Natural killer cell (primary cell): ENCODE data around the gene GRM8. TPM values are rescaled to one million over a fixed set of nuclear protein-coding genes. Genes with fewer than 3 reads are reported as not detected.
A peak's percentile ranks its signal among the peaks of the same experiment; 100 is the strongest.

Experiments used
- ATAC-seq, 3 donors: fragments of 150-1000 bp in 2 of 3; fragments of 200-7000 bp in 1 of 3; cut with Tn5 transposase; 1 replicate in 1 of 3; 2 replicates in 2 of 3; pipeline ENCODE4 v1.10.0; 2021; ENCODE audit warnings: mild to moderate bottlenecking in 2 of 3, moderate library complexity in 2 of 3
- DNase-seq, 2 donors: peaks; one replicate each; pipeline versions ENCODE4 v3.0.0 to v3.0.0-alpha.2; 2013 to 2021; ENCODE audit warnings: mixed read lengths in 1 of 2
- H3K27ac ChIP-seq: one replicate; pipeline ENCODE4 v1.5.1; 2013; ENCODE audit warnings: mild to moderate bottlenecking, low read length
- H3K27me3 ChIP-seq: one replicate; pipeline ENCODE4 v1.6.1; 2013; ENCODE audit warnings: low read length; ENCODE audit not compliant: control insufficient read depth, insufficient read depth
- H3K36me3 ChIP-seq: one replicate; pipeline ENCODE4 v1.6.1; 2013; ENCODE audit warnings: low read length; ENCODE audit not compliant: control insufficient read depth, insufficient read depth
- H3K4me1 ChIP-seq: one replicate; pipeline ENCODE4 v1.6.1; 2013; ENCODE audit warnings: low read length; ENCODE audit not compliant: control insufficient read depth, insufficient read depth
- H3K4me3 ChIP-seq: one replicate; pipeline ENCODE4 v1.5.1; 2013; ENCODE audit warnings: low read length
- H3K9me3 ChIP-seq: one replicate; pipeline ENCODE4 v1.6.1; 2013; ENCODE audit warnings: low read length; ENCODE audit not compliant: control insufficient read depth, insufficient read depth
- H3K27ac Mint-ChIP-seq, 2 donors: one replicate each; pipeline ENCODE4 v1.8.0; 2022; ENCODE audit warnings: mild to moderate bottlenecking in 2 of 2, mixed read lengths in 2 of 2, moderate library complexity in 1 of 2
- H3K27me3 Mint-ChIP-seq, 2 donors: one replicate each; pipeline ENCODE4 v1.8.0; 2022; ENCODE audit warnings: low read depth in 2 of 2, mixed read lengths in 2 of 2
- H3K36me3 Mint-ChIP-seq: one replicate; pipeline ENCODE4 v1.8.0; 2022; ENCODE audit warnings: mixed read lengths
- H3K4me1 Mint-ChIP-seq, 2 donors: one replicate each; pipeline ENCODE4 v1.8.0; 2022; ENCODE audit warnings: mixed read lengths in 2 of 2
- H3K4me3 Mint-ChIP-seq: one replicate; pipeline ENCODE4 v1.8.0; 2022; ENCODE audit warnings: mild to moderate bottlenecking, moderate library complexity, mixed read lengths
- H3K9me3 Mint-ChIP-seq, 2 donors: one replicate each; pipeline ENCODE4 v1.8.0; 2022; ENCODE audit warnings: mixed read lengths in 2 of 2
- WGBS: methylation state at CpG from one replicate; pipeline ENCODE4 v1.1.7; 2013; ENCODE audit warnings: missing lambda C conversion rate; ENCODE audit not compliant: insufficient coverage; 5-methylcytosine and 5-hydroxymethylcytosine counted together
- intact Hi-C: fragments of 100-400 bp; cut with micrococcal nuclease; formaldehyde crosslinking; loops from one replicate; pipeline ENCODE4 v1.14.2; 2022
- total RNA-seq, 4 donors: library from RNA; stranded (reverse); fragments of 120-200 nt in 1 of 4; gene quantifications; one replicate each; pipeline versions ENCODE4 v1.2.3 to v1.2.4, GENCODE V29; 2013 to 2022
- TF ChIP-seq, protein P1 (sequence below): fragments of 200-600 bp; IDR thresholded peaks from one replicate; pipeline ENCODE4 v1.8.0; 2022; ENCODE audit warnings: antibody characterized with exemption

GRM8 gene
- total RNA-seq, 3 donors from 2014 or later (not counting 1 experiment from before 2014, with no cell fraction given), result not detected

DNA sequence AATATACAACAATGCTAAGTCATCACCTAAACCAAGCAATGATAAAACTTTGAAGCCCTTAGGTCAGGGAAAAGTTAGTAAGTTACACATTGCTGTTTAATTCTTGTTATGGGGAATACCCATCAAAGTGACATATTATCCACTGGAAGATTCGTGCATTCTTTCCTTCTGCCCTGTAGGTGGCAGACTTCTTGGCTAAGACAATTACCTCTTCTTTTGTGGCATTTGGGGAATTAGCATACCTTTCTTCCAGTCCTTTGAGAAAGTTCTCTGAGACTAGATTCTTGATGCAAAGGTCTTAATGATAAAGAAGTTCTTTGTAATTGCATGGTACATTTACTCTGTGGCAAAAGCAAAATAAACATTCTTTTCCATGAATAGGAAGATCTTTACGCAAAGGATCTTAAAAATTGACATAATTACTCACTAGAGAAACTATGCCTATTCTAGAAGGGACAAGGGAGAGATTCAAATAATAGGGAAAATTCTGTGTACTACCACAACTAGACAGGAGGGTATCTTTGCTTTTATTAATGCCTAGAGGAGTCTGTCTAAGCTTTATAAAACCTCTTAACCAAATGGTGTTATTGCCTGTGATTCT is 395.9 kb downstream of the GRM8 start:
- TF ChIP-seq, protein P1, sequence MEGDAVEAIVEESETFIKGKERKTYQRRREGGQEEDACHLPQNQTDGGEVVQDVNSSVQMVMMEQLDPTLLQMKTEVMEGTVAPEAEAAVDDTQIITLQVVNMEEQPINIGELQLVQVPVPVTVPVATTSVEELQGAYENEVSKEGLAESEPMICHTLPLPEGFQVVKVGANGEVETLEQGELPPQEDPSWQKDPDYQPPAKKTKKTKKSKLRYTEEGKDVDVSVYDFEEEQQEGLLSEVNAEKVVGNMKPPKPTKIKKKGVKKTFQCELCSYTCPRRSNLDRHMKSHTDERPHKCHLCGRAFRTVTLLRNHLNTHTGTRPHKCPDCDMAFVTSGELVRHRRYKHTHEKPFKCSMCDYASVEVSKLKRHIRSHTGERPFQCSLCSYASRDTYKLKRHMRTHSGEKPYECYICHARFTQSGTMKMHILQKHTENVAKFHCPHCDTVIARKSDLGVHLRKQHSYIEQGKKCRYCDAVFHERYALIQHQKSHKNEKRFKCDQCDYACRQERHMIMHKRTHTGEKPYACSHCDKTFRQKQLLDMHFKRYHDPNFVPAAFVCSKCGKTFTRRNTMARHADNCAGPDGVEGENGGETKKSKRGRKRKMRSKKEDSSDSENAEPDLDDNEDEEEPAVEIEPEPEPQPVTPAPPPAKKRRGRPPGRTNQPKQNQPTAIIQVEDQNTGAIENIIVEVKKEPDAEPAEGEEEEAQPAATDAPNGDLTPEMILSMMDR, result peak; percentile 5
- H3K36me3 ChIP-seq, result no peaks in the 10 kb centered on the region
- no peak overlapping the region for H3K27ac ChIP-seq
- H3K36me3 Mint-ChIP-seq, result no peaks in the 10 kb centered on the region
- ATAC-seq (no peak), DNase-seq (peak in 1 of 2 donors; percentile 8)
- peaks cover 0 to 4% of the 10 kb centered on the region in 2 donors for H3K9me3 Mint-ChIP-seq
- no peaks in the 10 kb centered on the region for H3K9me3 ChIP-seq
- no peaks in the 10 kb centered on the region for H3K27me3 ChIP-seq
- no peaks in the 10 kb centered on the region for H3K4me1 Mint-ChIP-seq
- no peak overlapping the region for H3K4me3 Mint-ChIP-seq
- 0% methylated on average over 1 of the region's 2 CpGs for WGBS
- no peak overlapping the region for H3K4me3 ChIP-seq
- peaks cover 0 to 3% of the 10 kb centered on the region in 2 donors for H3K27me3 Mint-ChIP-seq
- intact Hi-C loops, result no loop called here
- H3K27ac Mint-ChIP-seq, result no peak overlapping the region
- no peaks in the 10 kb centered on the region for H3K4me1 ChIP-seq

DNA sequence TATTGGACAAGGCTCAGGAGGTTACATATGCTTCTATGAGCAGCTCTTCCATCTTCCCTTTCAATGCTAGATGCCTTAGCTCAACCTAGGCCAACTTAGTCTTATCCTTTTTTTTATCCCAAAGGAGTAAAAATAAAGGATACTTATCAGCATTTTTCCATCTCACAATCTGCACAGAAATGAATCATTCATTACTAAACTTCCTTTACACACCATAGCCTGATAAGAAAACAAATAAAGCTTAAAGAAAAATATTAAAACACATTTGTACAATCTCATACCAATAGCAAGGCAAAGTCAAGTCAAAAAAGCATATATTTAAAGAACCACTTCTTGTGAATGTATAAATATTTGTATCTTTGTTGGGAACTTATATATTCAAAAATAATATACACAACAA is 407.4 kb downstream of the GRM8 start:
- Mint-ChIP-seq H3K9me3 (peaks cover 6 to 8% of the 10 kb centered on the region in 2 donors), H3K36me3 (no peaks in the 10 kb centered on the region), H3K27ac (no peak overlapping the region), H3K4me3 (no peak overlapping the region), H3K4me1 (no peaks in the 10 kb centered on the region), H3K27me3 (no peaks in the 10 kb centered on the region)
- Histone ChIP-seq H3K36me3 (no peaks in the 10 kb centered on the region), H3K9me3 (no peaks in the 10 kb centered on the region), H3K4me3 (no peak overlapping the region), H3K27ac (no peak overlapping the region), H3K27me3 (no peaks in the 10 kb centered on the region), H3K4me1 (no peaks in the 10 kb centered on the region)
- DNase-seq (no peak), ATAC-seq (no peak)
- TF ChIP-seq, protein P1, result no peak
- intact Hi-C loops, result no loop called here

DNA sequence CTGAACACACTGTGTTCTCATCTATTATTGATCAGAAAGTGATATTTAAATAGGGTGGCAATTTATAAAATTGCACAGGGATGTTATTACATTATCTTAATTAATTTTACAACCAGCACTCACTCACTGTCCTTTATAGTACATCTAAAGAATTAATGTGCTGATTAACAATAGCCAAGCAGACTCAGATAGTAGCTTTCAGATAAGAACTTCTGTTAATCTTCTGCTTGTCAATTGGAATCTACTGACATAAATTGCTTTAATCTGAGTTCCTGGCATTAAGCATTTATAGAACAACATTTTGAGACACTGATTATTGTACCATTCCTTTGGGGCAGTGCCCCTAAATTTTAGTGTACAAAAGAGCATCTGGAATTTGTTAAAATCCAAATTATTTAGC is 408.9 kb downstream of the GRM8 start:
- Histone ChIP-seq H3K36me3 (no peaks in the 10 kb centered on the region), H3K4me3 (no peak overlapping the region), H3K9me3 (no peaks in the 10 kb centered on the region), H3K27ac (no peak overlapping the region), H3K4me1 (no peaks in the 10 kb centered on the region), H3K27me3 (no peaks in the 10 kb centered on the region)
- ATAC-seq, result no peak
- DNase-seq, result no peak
- peaks cover 3 to 6% of the 10 kb centered on the region in 2 donors for H3K9me3 Mint-ChIP-seq
- no peaks in the 10 kb centered on the region for H3K36me3 Mint-ChIP-seq
- H3K27ac Mint-ChIP-seq, result no peak overlapping the region
- H3K4me3 Mint-ChIP-seq, result no peak overlapping the region
- H3K4me1 Mint-ChIP-seq, result no peaks in the 10 kb centered on the region
- TF ChIP-seq, protein P1, result no peak
- no peaks in the 10 kb centered on the region for H3K27me3 Mint-ChIP-seq
- intact Hi-C loops, result no loop called here

DNA sequence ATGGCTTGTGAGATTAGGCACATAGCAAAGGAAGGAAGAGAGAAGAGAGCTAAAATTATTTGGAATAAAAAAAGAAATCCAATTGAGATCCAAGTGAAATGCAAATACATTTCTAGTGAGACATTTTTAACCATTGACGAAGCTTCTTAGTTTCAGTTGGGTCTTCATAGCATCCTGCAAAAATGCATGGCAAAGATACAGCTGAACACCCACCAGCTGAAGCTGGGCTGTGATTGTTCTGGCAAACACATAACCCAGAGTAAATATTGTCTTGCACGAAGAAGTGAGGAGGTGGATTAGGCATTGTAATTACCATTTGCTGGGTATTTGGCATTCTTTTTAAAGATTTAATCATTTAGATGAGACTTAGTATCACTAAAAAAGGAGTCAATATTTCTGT is 409.4 kb downstream of the GRM8 start:
- Histone ChIP-seq H3K4me3 (no peak overlapping the region), H3K36me3 (no peaks in the 10 kb centered on the region), H3K27me3 (no peaks in the 10 kb centered on the region), H3K9me3 (no peaks in the 10 kb centered on the region), H3K4me1 (no peaks in the 10 kb centered on the region), H3K27ac (no peak overlapping the region)
- Mint-ChIP-seq H3K27ac (no peak overlapping the region), H3K4me1 (no peaks in the 10 kb centered on the region), H3K27me3 (no peaks in the 10 kb centered on the region), H3K9me3 (peaks cover 3 to 7% of the 10 kb centered on the region in 2 donors), H3K4me3 (no peak overlapping the region), H3K36me3 (no peaks in the 10 kb centered on the region)
- intact Hi-C loops, result no loop called here
- no peak for DNase-seq
- TF ChIP-seq, protein P1, result no peak
- WGBS, result 74% methylated on average over 2 of the region's 2 CpGs
- no peak for ATAC-seq
